Astrocyte (in vitro differentiated cells and primary cell): ENCODE measurements around the gene CTNNA2. TPM values are rescaled to one million over a fixed set of nuclear protein-coding genes. Genes with fewer than 3 reads are reported as not detected.

ENCODE experiments used
- DNase-seq: peaks from one replicate; pipeline ENCODE4 v3.0.0-alpha.2; 2010; ENCODE audit warnings: low read depth
- FAIRE-seq: peaks from 2 replicates; lab custom pipeline; 2011; peaks lifted over from hg19 to GRCh38; lab: Jason Lieb, UNC
- H2AFZ ChIP-seq: 2 replicates; pipeline ENCODE4 v1.6.0; 2012; ENCODE audit warnings: low read depth, low read length, inconsistent platforms
- H3K27ac ChIP-seq: 2 replicates; pipeline ENCODE4 v1.5.1; 2011; ENCODE audit warnings: low read depth, low read length, inconsistent platforms
- H3K27me3 ChIP-seq: 2 replicates; pipeline ENCODE4 v1.6.0; 2011; ENCODE audit warnings: low read length, inconsistent platforms; ENCODE audit not compliant: insufficient read depth
- H3K36me3 ChIP-seq: 2 replicates; pipeline ENCODE4 v1.5.1; 2011; ENCODE audit warnings: low read length, inconsistent platforms; ENCODE audit not compliant: insufficient read depth
- H3K4me1 ChIP-seq: 2 replicates; pipeline ENCODE4 v1.5.1; 2011; ENCODE audit warnings: low read length, inconsistent platforms; ENCODE audit not compliant: insufficient read depth
- H3K4me2 ChIP-seq: 2 replicates; pipeline ENCODE4 v1.6.0; 2012; ENCODE audit warnings: low read length, inconsistent platforms
- H3K4me3 ChIP-seq: 2 replicates; pipeline ENCODE4 v1.5.1; 2011; ENCODE audit warnings: low read depth, mild to moderate bottlenecking, low read length, inconsistent platforms; ENCODE audit not compliant: insufficient read depth
- H3K79me2 ChIP-seq: 2 replicates; pipeline ENCODE4 v1.6.0; 2012; ENCODE audit warnings: mild to moderate bottlenecking, low read length, inconsistent platforms; ENCODE audit not compliant: insufficient read depth
- H3K9ac ChIP-seq: 2 replicates; pipeline ENCODE4 v1.6.0; 2012; ENCODE audit warnings: mild to moderate bottlenecking, low read length, inconsistent platforms
- H3K9me3 ChIP-seq: 2 replicates; pipeline ENCODE4 v1.5.1; 2012; ENCODE audit warnings: low read depth, mild to moderate bottlenecking, low read length, inconsistent platforms; ENCODE audit not compliant: insufficient read depth
- H4K20me1 ChIP-seq: 2 replicates; pipeline ENCODE4 v1.6.0; 2012; ENCODE audit warnings: low read length, inconsistent platforms; ENCODE audit not compliant: insufficient read depth
- H3K27ac Mint-ChIP-seq: one replicate; pipeline ENCODE4 v1.8.0; 2021; ENCODE audit warnings: mild to moderate bottlenecking, mixed read lengths; ENCODE audit not compliant: unreplicated experiment
- H3K27me3 Mint-ChIP-seq: one replicate; pipeline ENCODE4 v1.8.0; 2021; ENCODE audit warnings: low read depth, mixed read lengths; ENCODE audit not compliant: unreplicated experiment
- H3K36me3 Mint-ChIP-seq: one replicate; pipeline ENCODE4 v1.8.0; 2021; ENCODE audit warnings: low read depth, mixed read lengths; ENCODE audit not compliant: unreplicated experiment
- H3K4me1 Mint-ChIP-seq: one replicate; pipeline ENCODE4 v1.8.0; 2021; ENCODE audit warnings: low read depth, mixed read lengths; ENCODE audit not compliant: unreplicated experiment
- H3K4me3 Mint-ChIP-seq: one replicate; pipeline ENCODE4 v1.8.0; 2021; ENCODE audit warnings: mild to moderate bottlenecking, moderate library complexity, mixed read lengths; ENCODE audit not compliant: unreplicated experiment
- H3K9me3 Mint-ChIP-seq: one replicate; pipeline ENCODE4 v1.8.0; 2021; ENCODE audit warnings: mild to moderate bottlenecking, mixed read lengths; ENCODE audit not compliant: unreplicated experiment
- EZH2 ChIP-seq: IDR thresholded peaks from 2 replicates; pipeline ENCODE4 v1.6.1; 2012; ENCODE audit warnings: mild to moderate bottlenecking, low read length, inconsistent platforms; ENCODE audit not compliant: insufficient read depth
- total RNA-seq: library from RNA; stranded (reverse); gene quantifications from 2 replicates; pipeline ENCODE4 v1.2.1, GENCODE V29; 2021
- TF ChIP-seq, protein P1 (sequence below): IDR thresholded peaks from 2 replicates; pipeline ENCODE4 v1.5.1; 2011; ENCODE audit warnings: low read depth, mild to moderate bottlenecking, inconsistent platforms, low read length, moderate library complexity; ENCODE audit not compliant: insufficient read depth

The CTNNA2 gene
- total RNA-seq, 1 donor from 2014 or later: 3.9 TPM

DNA sequence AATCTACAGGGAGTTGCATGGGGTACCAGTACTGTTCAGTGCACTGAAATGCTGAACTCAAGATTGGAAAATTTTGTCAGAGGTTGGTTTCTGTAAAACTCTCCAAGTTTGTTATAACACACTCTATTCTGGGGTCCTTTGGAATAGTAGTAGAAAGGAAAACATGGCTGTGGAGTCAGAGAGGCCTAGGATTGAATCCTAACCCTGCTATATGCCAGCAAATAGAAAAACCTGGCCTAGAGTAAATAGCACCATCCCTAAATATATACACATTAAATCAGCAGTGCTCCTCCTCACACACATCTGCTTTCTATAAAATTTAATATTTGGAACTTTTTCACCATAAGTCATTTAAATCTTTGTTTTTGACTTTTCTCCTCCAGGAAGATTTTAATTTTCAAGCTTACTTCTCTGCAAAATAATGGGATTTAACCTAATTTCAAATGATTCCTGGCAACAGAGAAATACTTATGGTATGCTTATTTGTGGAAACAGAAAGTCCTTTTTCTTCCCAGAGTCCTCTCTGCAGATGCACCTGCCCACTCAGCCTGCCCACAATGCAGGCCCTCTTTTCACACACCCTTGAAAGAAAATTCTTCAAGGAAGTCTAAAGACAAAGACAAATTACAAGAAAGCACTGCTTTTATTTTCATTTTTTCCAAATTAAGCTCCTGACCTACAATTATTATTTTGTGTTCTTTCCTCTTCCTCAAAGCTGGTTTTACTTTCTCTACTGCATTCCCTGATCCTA lies 989.2 kb downstream of the CTNNA2 start:
- H3K4me3 ChIP-seq: no peak overlapping the region
- Mint-ChIP-seq H3K4me3 (no peak overlapping the region), H3K27me3 (peaks cover 1% of the 10 kb centered on the region), H3K9me3 (no peaks in the 10 kb centered on the region), H3K4me1 (peaks cover 6% of the 10 kb centered on the region), H3K27ac (no peak overlapping the region), H3K36me3 (no peaks in the 10 kb centered on the region)
- H3K79me2 ChIP-seq: no peaks in the 10 kb centered on the region
- H3K27ac ChIP-seq: no peak overlapping the region
- no peak overlapping the region for H3K9ac ChIP-seq
- no peaks in the 10 kb centered on the region for H3K27me3 ChIP-seq
- DNase-seq (no peak), FAIRE-seq (no peak)
- TF ChIP-seq EZH2: no peak
- TF ChIP-seq, protein P1, sequence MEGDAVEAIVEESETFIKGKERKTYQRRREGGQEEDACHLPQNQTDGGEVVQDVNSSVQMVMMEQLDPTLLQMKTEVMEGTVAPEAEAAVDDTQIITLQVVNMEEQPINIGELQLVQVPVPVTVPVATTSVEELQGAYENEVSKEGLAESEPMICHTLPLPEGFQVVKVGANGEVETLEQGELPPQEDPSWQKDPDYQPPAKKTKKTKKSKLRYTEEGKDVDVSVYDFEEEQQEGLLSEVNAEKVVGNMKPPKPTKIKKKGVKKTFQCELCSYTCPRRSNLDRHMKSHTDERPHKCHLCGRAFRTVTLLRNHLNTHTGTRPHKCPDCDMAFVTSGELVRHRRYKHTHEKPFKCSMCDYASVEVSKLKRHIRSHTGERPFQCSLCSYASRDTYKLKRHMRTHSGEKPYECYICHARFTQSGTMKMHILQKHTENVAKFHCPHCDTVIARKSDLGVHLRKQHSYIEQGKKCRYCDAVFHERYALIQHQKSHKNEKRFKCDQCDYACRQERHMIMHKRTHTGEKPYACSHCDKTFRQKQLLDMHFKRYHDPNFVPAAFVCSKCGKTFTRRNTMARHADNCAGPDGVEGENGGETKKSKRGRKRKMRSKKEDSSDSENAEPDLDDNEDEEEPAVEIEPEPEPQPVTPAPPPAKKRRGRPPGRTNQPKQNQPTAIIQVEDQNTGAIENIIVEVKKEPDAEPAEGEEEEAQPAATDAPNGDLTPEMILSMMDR: no peak
- peaks cover 4% of the 10 kb centered on the region for H3K4me1 ChIP-seq
- H3K4me2 ChIP-seq: no peak overlapping the region
- H3K9me3 ChIP-seq: no peaks in the 10 kb centered on the region
- H4K20me1 ChIP-seq: no peaks in the 10 kb centered on the region
- H2AFZ ChIP-seq: no peak overlapping the region
- no peaks in the 10 kb centered on the region for H3K36me3 ChIP-seq

DNA sequence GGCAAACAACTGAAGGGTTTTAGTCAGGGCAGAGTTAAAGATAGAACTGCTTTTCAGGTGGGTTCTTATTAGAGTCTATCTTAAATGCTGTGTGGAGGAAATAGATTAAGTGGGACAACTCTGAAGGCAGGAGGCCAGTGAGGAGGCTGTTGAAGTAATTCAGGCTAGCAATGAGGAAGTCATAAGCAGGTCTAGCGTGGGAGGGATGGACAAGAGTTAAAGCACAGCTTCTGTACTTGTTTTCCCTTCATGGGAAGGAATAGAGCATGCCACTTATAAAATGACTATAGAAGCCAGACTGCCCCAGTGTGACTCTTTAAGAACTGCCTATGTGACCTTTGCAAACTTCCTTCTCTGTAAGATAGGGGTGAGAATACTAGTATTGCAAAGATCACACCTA lies 993.7 kb downstream of the CTNNA2 start:
- Mint-ChIP-seq H3K4me1 (no peaks in the 10 kb centered on the region), H3K36me3 (no peaks in the 10 kb centered on the region), H3K4me3 (no peak overlapping the region), H3K9me3 (no peaks in the 10 kb centered on the region), H3K27me3 (peaks cover 1% of the 10 kb centered on the region), H3K27ac (no peak overlapping the region)
- Histone ChIP-seq H3K36me3 (no peaks in the 10 kb centered on the region), H3K4me2 (no peak overlapping the region), H4K20me1 (no peaks in the 10 kb centered on the region), H3K9me3 (no peaks in the 10 kb centered on the region), H3K27ac (no peak overlapping the region), H3K4me1 (no peaks in the 10 kb centered on the region), H3K27me3 (no peaks in the 10 kb centered on the region), H3K9ac (no peak overlapping the region), H3K4me3 (no peak overlapping the region), H2AFZ (no peak overlapping the region), H3K79me2 (no peaks in the 10 kb centered on the region)
- no peak for FAIRE-seq
- TF ChIP-seq, protein P1: no peak
- no peak for TF ChIP-seq EZH2
- no peak for DNase-seq

DNA sequence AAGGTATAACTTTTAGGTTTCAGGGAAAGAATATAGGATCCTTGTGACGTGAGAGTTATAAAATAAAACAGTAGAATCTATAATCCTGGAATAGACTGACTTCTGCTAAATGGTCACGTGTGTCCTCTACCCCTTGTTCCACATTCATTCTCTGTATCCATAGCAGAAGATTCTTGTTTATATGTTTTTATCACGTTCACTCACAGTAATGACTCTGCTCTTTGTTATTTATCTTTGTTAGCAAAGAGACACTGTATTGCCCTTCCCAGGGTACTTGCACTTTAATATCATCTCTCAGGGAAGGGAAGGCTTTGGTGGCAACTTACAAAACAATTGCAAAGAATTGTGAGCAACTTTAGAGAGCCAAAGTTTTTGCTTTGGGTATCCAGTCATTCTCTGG lies 997.9 kb downstream of the CTNNA2 start:
- Histone ChIP-seq H4K20me1 (no peaks in the 10 kb centered on the region), H3K9ac (no peak overlapping the region), H3K27me3 (no peaks in the 10 kb centered on the region), H3K27ac (no peak overlapping the region), H3K9me3 (no peaks in the 10 kb centered on the region), H3K36me3 (no peaks in the 10 kb centered on the region), H2AFZ (no peak overlapping the region), H3K4me3 (no peak overlapping the region), H3K4me2 (no peak overlapping the region), H3K4me1 (no peaks in the 10 kb centered on the region), H3K79me2 (no peaks in the 10 kb centered on the region)
- DNase-seq (no peak), FAIRE-seq (no peak)
- Mint-ChIP-seq H3K36me3 (no peaks in the 10 kb centered on the region), H3K4me1 (no peaks in the 10 kb centered on the region), H3K27ac (no peak overlapping the region), H3K9me3 (no peaks in the 10 kb centered on the region), H3K4me3 (no peak overlapping the region), H3K27me3 (peaks cover 1% of the 10 kb centered on the region)
- TF ChIP-seq, protein P1: no peak
- TF ChIP-seq EZH2: no peak
